ENCODE data around the gene TRAF6. TPM values are rescaled to one million over a fixed set of nuclear protein-coding genes. Genes with fewer than 3 reads are reported as not detected.

The TRAF6 gene
- total and polyA plus RNA-seq, 9 of the 15 experiments (the other 6 are each of a cell fraction or from before 2014, with no cell fraction given), result 2.0 to 13.1 (median 8.2) TPM

GRCh38 chr11:36558571-36559413 is 48.7 kb upstream of the TRAF6 start (continued):
- 0 out of 2 replicates have a peak, but pooled peaks have one; percentile 47 for TF ChIP-seq ZBTB40 (IDR thresholded peaks at IDR 0.05)
- no peak for TF ChIP-seq ZBTB40 (CRISPR knock-in tag; IDR thresholded peaks at IDR 0.05)
- TF ChIP-seq DIDO1 (tag; IDR thresholded peaks at IDR 0.05; ENCODE audit: low read depth), result peak; percentile 64; the same call in 1 of the 2 replicates
- 0 out of 4 replicates have a peak, but pooled peaks have one; percentile 16 to 19 for TF ChIP-seq FOXK2 (conservative IDR thresholded peaks at IDR 0.05 in 1 of 2, IDR thresholded peaks at IDR 0.05 in 1 of 2; ENCODE audit: low read depth in 2 of 2)
- TF ChIP-seq ZBTB17 (CRISPR knock-in tag; IDR thresholded peaks at IDR 0.05), result no peak
- TF ChIP-seq DPF2 (IDR thresholded peaks at IDR 0.05), result 0 out of 2 replicates have a peak, but pooled peaks have one; percentile 15
- TF ChIP-seq MYBL2 (IDR thresholded peaks at IDR 0.05; ENCODE audit: low read depth), result no peak
- TF ChIP-seq MYBL2 (CRISPR knock-in tag; IDR thresholded peaks at IDR 0.05; ENCODE audit: borderline replicate concordance), result no peak
